PC-9 (cell line): ENCODE data around the gene SCOC. TPM values are rescaled to one million over a fixed set of nuclear protein-coding genes. Genes with fewer than 3 reads are reported as not detected.

Source experiments
- BruUV-seq: library from RNA; stranded (reverse); fragments of 400-500 nt; replicated peaks from 2 replicates; lab custom pipeline; 2021; lab: Mats Ljungman, UMichigan
- CTCF ChIA-PET: fragments of 300-600 bp; sonication (Branson Sonifier 250); formaldehyde crosslinking; loops from one replicate; lab custom pipeline; 2022; ENCODE audit warnings: antibody characterized with exemption; lab: Charles Lee
- POLR2A ChIA-PET: fragments of 300-600 bp; sonication (Branson Sonifier 250); formaldehyde crosslinking; loops from one replicate; lab custom pipeline; 2022; ENCODE audit warnings: antibody characterized with exemption; ENCODE audit not compliant: unreplicated experiment; lab: Charles Lee
- DNase-seq, 2 experiments: peaks; one replicate each; pipeline versions ENCODE4 v3.0.0 to v3.0.0-alpha.2; 2015 to 2022; ENCODE audit warnings: mixed read lengths in 1 of 2
- H2AFZ ChIP-seq: fragments of 200-600 bp; sonication (generic); 2 replicates; pipeline ENCODE4 v1.8.1; 2017; ENCODE audit warnings: antibody characterized with exemption
- H3F3A ChIP-seq: fragments of 200-600 bp; sonication (generic); 2 replicates; pipeline ENCODE4 v1.8.1; 2017; ENCODE audit warnings: antibody characterized with exemption, mild to moderate bottlenecking, low read depth; ENCODE audit not compliant: insufficient read depth
- H3K27ac ChIP-seq: fragments of 200-600 bp; sonication (generic); 2 replicates; pipeline ENCODE4 v1.6.1; 2016; ENCODE audit warnings: mixed run types
- H3K27me3 ChIP-seq: fragments of 200-600 bp; sonication (generic); 2 replicates; pipeline ENCODE4 v1.6.1; 2016; ENCODE audit warnings: low read depth, mixed run types; ENCODE audit not compliant: insufficient read depth
- H3K36me3 ChIP-seq: fragments of 200-600 bp; sonication (generic); 2 replicates; pipeline ENCODE4 v1.6.1; 2016; ENCODE audit warnings: low read depth, mixed run types
- H3K4me1 ChIP-seq: fragments of 200-600 bp; sonication (generic); replicated peaks from 2 replicates; pipeline ENCODE4 v1.6.1; 2016; ENCODE audit warnings: mixed run types; ENCODE audit not compliant: insufficient read depth
- H3K4me2 ChIP-seq: fragments of 200-600 bp; sonication (generic); 2 replicates; pipeline ENCODE4 v1.6.1; 2017; ENCODE audit warnings: mixed run types
- H3K4me3 ChIP-seq: fragments of 200-600 bp; sonication (generic); 2 replicates; pipeline ENCODE4 v1.6.1; 2016; ENCODE audit warnings: mixed run types
- H3K79me2 ChIP-seq: fragments of 200-600 bp; sonication (generic); 2 replicates; pipeline ENCODE4 v1.6.1; 2017; ENCODE audit warnings: low read depth, mixed run types
- H3K9me2 ChIP-seq: fragments of 200-600 bp; sonication (generic); 2 replicates; pipeline ENCODE4 v1.8.1; 2017; ENCODE audit warnings: mild to moderate bottlenecking; ENCODE audit not compliant: insufficient read depth
- H3K9me3 ChIP-seq: fragments of 200-600 bp; sonication (generic); 2 replicates; pipeline ENCODE4 v1.8.1; 2016; ENCODE audit warnings: low read depth; ENCODE audit not compliant: insufficient read depth
- H4K20me1 ChIP-seq: fragments of 200-600 bp; sonication (generic); 2 replicates; pipeline ENCODE4 v1.8.1; 2017; ENCODE audit not compliant: insufficient read depth
- CTCF ChIP-seq: fragments of 200-600 bp; sonication (generic); conservative IDR thresholded peaks from 2 replicates; pipeline ENCODE4 v1.6.1; 2017; ENCODE audit warnings: mixed run types, antibody characterized with exemption, mild to moderate bottlenecking, moderate library complexity
- EZH2 ChIP-seq: fragments of 200-600 bp; sonication (generic); IDR thresholded peaks from 2 replicates; pipeline ENCODE4 v1.8.0; 2017; ENCODE audit warnings: antibody characterized with exemption, low read depth
- intact Hi-C: fragments of 100-400 bp; cut with micrococcal nuclease; formaldehyde crosslinking; loops from one replicate; pipeline ENCODE4 v1.10.0; 2022; ENCODE audit not compliant: unreplicated experiment
- total RNA-seq: library from RNA; stranded (reverse); gene quantifications from 2 replicates; pipeline ENCODE4 v1.2.3, GENCODE V29; 2021

Gene SCOC
- total RNA-seq, 1 experiment from 2014 or later, result 53.0 TPM

- H3K4me1 ChIP-seq, result peaks cover 31% of the 10 kb centered on the region
- H4K20me1 ChIP-seq, result peaks cover 6% of the 10 kb centered on the region; the same call in 1 of the 2 replicates
- H3K27ac ChIP-seq, result peak overlapping the region; percentile 81
- TSS peak; percentile 94 for BruUV-seq
- ChIA-PET CTCF (interaction anchor here (1.1 to 1.2 kb wide), 2 partner anchors 13 to 151 kb away, joined by 3 to 5 read pairs; partner anchors contain the start of gene ELMOD2), POLR2A (interaction anchor here (0.5 to 0.9 kb wide), 12 partner anchors 53 to 1070 kb away, joined by 3 to 8 read pairs (median 4); partner anchors contain the start of genes ELMOD2 and TBC1D9)
- H3K27me3 ChIP-seq, result no peaks in the 10 kb centered on the region
- intact Hi-C loops, result loop anchor here (1.0 to 5.0 kb wide), 2 partner anchors 151 to 921 kb away; partner anchors contain the start of genes ELMOD2 and RAB33B
- TF ChIP-seq CTCF (0 out of 2 replicates have a peak, but pooled peaks have one; percentile 16), EZH2 (no peak)
- peak overlapping the region; percentile 69 for H3K4me3 ChIP-seq
- no peak for DNase-seq
- no peaks in the 10 kb centered on the region for H3K9me2 ChIP-seq
- peaks cover 21% of the 10 kb centered on the region for H3F3A ChIP-seq
- peak overlapping the region; percentile 93 for H2AFZ ChIP-seq
- peaks cover 42% of the 10 kb centered on the region for H3K79me2 ChIP-seq
- H3K4me2 ChIP-seq, result peak overlapping the region; percentile 83
- H3K9me3 ChIP-seq, result no peaks in the 10 kb centered on the region
- no peaks in the 10 kb centered on the region for H3K36me3 ChIP-seq
Observed at GRCh38 chr4:140372751-140373327, 607 bp upstream of the SCOC start.

- Histone ChIP-seq H3K9me2 (no peaks in the 10 kb centered on the region), H2AFZ (peak overlapping the region; percentile 85), H3K4me3 (peak overlapping the region; percentile 81), H3K27ac (peak overlapping the region; percentile 65), H3K79me2 (peaks cover 49% of the 10 kb centered on the region), H3F3A (peaks cover 21% of the 10 kb centered on the region; the same call in 1 of the 2 replicates), H3K4me1 (peaks cover 25% of the 10 kb centered on the region), H3K27me3 (no peaks in the 10 kb centered on the region), H3K9me3 (no peaks in the 10 kb centered on the region), H4K20me1 (peaks cover 6% of the 10 kb centered on the region; the same call in 1 of the 2 replicates), H3K36me3 (no peaks in the 10 kb centered on the region), H3K4me2 (peak overlapping the region; percentile 94)
- no TSS peak for BruUV-seq
- TF ChIP-seq CTCF, result no peak
- TF ChIP-seq EZH2, result no peak
- DNase-seq, result peak in 1 of 2 experiments; percentile 41
- ChIA-PET POLR2A (no interaction called here), CTCF (no interaction called here)
- intact Hi-C loops, result loop anchor here (5.0 kb wide), 1 partner anchor 922 kb away; the partner anchor contains the start of gene RAB33B
Observed at GRCh38 chr4:140374130-140374477, 658 bp downstream of the SCOC start.

GRCh38 chr4:140382732-140383131, 9.3 kb downstream of the SCOC start:
- Histone ChIP-seq H3K4me1 (no peaks in the 10 kb centered on the region), H3K9me3 (no peaks in the 10 kb centered on the region), H3K36me3 (peaks cover 12% of the 10 kb centered on the region; the same call in 1 of the 2 replicates), H3K4me2 (no peak overlapping the region), H3K27ac (no peak overlapping the region), H3K27me3 (no peaks in the 10 kb centered on the region), H3K9me2 (no peaks in the 10 kb centered on the region; the same call in 1 of the 2 replicates), H3K4me3 (no peak overlapping the region), H4K20me1 (no peaks in the 10 kb centered on the region), H3K79me2 (peaks cover 9% of the 10 kb centered on the region), H3F3A (no peaks in the 10 kb centered on the region), H2AFZ (no peak overlapping the region)
- POLR2A ChIA-PET, result interaction anchor here (0.6 kb wide), 1 partner anchor 791 kb away, joined by 5 read pairs; no protein-coding TSS in a partner anchor
- TF ChIP-seq CTCF (no peak), EZH2 (no peak)
- no TSS peak for BruUV-seq
- CTCF ChIA-PET, result no interaction called here
- DNase-seq, result no peak
- intact Hi-C loops, result no loop called here
